DMS153 (cell line): ENCODE data around the gene VWC2L.

Experiments used
- DNase-seq: peaks from one replicate; lab custom pipeline; 2025; lab: John Stamatoyannopoulos, UW

VWC2L gene

GRCh38 chr2:214542295-214542694, 131.4 kb downstream of the VWC2L start:
- no peak for DNase-seq

- no peak for DNase-seq
These were observed 132.0 kb downstream of the VWC2L start for GRCh38 chr2:214542866-214543265.

DNA sequence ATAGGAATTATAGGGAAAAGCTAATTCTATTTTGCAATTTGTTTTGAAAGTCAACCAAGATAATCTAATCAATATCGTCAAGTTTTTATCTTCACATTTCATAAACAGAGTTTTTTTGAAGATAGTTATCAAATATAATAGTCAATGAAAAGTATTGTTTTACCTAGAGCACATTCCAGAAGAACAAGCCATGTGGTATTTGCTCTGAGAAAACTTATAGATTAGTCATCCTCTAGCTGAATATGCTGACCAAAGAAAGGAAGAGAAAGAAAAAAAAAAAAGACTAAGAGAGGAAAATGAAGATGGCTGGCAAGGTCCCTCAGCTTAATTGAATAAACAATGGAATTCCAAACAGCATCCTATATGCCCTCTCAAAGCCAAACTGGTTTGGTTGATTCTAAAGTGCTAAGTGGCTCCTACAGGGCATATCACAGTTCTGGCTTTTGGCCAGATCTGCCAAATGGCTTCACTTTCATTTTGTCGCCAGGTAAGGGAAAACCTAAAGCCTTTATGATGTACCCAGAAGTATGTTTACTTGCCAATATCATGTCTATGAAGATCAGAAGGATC, 132.6 kb downstream of the VWC2L start:
- peak; percentile 70 for DNase-seq

- no peak for DNase-seq
These were observed 135.2 kb downstream of the VWC2L start for GRCh38 chr2:214545898-214546542.

- no peak for DNase-seq
These were observed 137.1 kb downstream of the VWC2L start for GRCh38 chr2:214547931-214548330.

- no peak for DNase-seq
These were observed 139.1 kb downstream of the VWC2L start for GRCh38 chr2:214549946-214550345.

- DNase-seq = no peak
These were observed 139.9 kb downstream of the VWC2L start for GRCh38 chr2:214550786-214551185.

DNA sequence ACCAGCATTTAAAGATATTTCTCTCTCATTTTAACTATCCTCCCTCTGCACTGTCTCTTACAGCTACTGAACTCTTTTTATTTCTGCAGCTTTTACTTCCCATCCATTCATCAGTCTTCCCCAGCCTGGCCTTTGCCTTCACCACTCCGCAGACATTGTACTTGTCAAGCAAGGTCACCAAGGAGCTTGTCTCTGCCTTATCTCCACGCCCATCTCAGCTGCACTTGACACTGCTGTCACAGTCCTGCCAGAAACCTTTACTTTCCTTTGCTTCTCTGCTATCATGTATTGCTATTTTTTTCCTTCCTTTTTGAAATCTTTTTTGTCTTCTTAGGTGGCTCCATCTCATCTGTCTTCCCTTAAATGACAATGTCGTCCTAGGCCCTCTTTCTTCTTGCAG, 147.0 kb downstream of the VWC2L start:
- DNase-seq = no peak

DNA sequence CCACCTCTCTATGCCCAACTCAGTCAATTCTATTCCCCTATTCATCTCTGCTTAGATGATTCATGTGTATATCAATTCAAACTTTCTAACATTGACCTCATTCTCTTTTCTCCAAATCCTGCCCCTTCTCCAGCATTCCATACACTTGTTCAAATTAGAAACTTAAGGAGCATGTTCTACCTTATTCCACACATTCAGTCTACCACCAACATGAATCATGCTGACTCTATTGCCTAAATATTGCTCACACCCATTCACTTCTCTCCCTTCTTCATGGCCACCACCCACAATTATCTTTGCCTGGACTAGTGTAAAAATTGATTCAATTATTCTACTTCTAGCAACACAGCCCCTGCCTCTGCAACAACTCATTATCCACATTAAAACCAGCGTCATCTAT, 147.5 kb downstream of the VWC2L start:
- DNase-seq = no peak

DNA sequence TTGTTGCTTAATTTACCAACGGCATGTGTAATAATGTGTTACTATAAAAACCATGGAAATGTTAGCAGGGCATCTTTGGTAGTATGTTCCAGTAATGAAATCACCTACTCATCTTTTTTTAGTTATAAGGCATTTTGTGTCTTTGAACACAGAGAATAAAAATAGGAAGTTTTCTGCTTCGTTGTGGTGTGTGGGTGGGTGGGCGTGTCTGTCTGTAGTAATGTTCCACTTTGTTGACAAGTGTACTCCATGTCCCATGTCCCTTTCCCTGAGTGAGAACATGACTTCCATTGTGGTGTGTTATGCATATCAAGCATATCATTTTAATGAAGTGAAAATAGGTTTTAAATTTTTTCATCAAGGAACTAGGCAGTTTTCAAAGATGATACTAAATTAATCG, 149.3 kb downstream of the VWC2L start:
- no peak for DNase-seq

DNA sequence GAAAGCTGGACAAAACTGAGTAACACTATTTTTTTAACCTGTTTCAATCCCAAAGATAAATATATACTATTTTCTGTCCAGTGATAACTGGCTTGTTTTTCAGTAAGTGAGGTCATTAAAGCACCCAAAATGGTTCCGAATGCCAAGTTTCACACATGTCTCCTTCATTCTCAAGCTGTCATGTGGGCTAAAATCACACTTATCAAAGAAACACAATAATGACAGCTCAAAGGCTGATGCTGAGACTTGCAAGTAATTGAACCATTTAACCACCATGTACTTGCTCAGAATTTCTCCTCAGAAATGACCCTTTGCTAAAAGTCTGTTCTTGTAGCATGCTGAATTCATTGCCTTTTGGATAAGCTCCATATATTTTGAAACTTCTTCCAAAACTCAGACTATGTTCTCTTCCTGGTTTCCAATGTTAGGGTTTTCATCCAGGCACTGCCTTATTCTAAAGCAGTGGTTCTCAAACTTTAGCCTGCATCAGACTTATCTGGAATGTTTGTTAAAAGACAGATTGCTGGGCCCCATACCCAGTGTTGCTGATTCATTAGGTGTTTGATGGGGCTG, 149.8 kb downstream of the VWC2L start:
- no peak for DNase-seq

DNA sequence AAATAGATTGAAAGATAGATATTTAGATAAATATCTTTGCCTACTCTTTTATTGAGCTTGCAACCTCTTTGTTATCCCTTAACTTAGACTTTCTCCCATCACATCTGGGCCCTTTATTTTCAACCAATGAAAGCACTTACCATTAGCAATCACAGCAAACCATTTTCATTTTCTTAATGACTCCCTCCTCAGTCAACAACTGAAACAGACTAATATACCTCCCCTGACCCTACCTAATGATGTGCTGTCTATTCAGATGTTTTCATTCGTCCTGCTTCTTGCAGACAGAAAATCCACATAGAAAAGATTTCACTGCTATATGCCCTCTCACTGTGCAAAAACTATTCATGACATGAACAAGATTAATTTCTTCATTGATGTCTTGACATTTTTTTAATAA, 154.4 kb downstream of the VWC2L start:
- no peak for DNase-seq

- no peak for DNase-seq
These were observed 155.6 kb downstream of the VWC2L start for GRCh38 chr2:214566457-214566856.

GRCh38 chr2:214569419-214570035, 158.7 kb downstream of the VWC2L start:
- peak; percentile 62 for DNase-seq

GRCh38 chr2:214574084-214574781, 163.4 kb downstream of the VWC2L start:
- DNase-seq = no peak

GRCh38 chr2:214575030-214575429, 164.2 kb downstream of the VWC2L start:
- DNase-seq = peak; percentile 16

- DNase-seq = no peak
These were observed 164.6 kb downstream of the VWC2L start for GRCh38 chr2:214575465-214575864.

GRCh38 chr2:214577769-214578168, 166.9 kb downstream of the VWC2L start:
- DNase-seq = no peak

DNA sequence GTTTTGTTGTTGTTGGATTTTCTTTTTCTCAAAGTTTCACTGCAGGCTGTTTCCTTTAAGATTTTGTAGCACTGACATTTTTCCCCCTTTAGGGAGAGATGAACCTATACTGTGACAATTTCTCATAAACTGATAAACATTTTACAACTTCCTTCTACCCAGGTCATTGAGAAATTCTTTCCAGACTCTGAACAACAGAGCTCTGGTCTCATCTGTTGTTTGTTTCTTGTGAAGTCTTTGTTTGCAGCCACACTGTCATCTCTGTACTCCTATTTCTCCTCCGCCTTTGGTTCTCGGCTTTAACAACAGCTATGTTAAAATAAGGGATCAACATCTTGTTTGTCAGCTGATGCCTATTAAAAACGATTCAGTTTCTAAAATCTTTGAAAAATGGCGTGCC, 167.6 kb downstream of the VWC2L start:
- DNase-seq = no peak

DNA sequence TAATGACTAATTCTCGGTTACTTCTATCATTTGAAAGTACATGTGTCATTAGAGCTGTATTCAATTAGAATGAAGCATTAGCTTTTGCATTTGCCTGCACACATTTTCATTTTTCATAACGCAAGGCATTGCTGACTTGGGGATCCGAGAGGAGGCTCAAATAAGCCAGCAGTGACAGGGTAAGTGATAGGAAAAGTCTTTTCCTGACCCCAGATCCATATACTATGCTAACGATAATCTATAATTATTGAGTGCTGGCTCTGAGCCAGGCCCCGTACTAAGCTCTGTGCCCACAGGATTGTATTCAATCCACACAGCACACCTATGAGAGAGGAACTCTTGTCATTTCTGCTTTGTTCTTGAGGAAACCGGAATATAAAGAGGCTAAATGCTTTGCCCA, 168.2 kb downstream of the VWC2L start:
- no peak for DNase-seq

DNA sequence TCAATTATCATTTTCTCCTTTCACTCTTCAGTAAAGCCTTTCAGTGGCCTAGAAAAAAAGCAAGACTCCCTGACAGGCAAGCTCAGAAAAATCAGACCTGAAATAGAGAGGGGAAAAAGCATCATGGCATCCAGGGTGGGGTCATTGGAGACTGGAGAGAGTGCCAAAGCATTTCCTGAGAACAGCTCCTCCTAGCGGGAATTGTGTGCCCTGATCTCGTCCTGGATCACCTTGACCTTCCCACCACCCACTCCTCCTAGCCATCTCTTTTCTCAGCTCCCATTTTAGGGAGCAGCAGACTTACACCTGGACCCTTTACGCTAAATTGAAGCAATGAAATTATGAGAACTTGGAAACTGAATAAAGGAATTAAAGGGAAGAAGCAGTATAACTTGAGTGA, 176.6 kb downstream of the VWC2L start:
- DNase-seq = no peak

DNA sequence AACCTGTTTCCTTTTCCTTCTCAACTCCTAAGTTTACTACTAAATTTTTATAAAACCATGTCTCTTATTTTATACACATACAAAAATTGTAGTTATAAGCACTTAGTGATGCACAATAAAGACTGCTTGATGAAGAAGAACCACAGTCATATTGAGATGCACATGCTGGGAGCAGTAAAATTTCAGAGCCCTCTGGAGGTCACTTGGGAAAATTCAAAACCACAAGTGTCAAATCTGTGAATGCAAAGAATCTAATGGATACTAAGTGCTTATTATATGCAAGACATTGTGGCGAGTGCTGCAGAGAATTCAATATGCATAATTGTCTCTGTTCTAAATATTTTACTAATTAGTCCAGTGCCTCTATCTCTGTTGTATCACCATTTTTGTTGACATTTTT, 180.5 kb downstream of the VWC2L start:
- DNase-seq = no peak

- DNase-seq = no peak
These were observed 181.2 kb downstream of the VWC2L start for GRCh38 chr2:214592011-214592410.
